Activated CD4-positive, CD25-positive, alpha-beta regulatory T cell treated with anti-CD3 and anti-CD28 coated beads, Interleukin-2, amount 50 U/mL, for 24 hours (primary cell): ENCODE data around the gene APBB2.
"Not testable (repeated sequence)": the region's sequence is repeated elsewhere in the genome, so short reads cannot be mapped to it uniquely, and the experiment has no call there.

Experiments used
- ATAC-seq, 2 donors: fragments of 150-1000 bp; cut with Tn5 transposase; one replicate each; pipeline ENCODE4 v1.10.0; 2021; ENCODE audit warnings: mild to moderate bottlenecking in 1 of 2, moderate library complexity in 1 of 2

Gene APBB2

DNA sequence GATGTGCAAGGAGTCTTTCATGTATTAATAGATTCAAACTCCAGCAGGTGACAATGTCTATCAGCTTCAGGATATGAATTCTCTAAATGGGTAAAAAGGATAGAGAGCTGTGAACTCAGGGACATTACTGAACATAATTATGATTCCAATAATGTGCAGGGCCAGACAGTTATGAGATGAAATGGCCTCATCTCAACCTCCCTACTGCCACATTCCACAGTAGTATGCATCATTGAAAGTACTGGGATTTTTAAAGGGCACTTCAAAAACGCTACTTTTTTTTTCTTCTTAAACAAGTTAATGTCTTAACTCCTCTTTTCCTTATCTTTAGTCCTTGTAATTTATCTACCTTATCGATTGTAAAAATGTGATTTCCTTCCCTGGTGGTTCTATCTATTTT lies 202.0 kb downstream of the APBB2 start:
- ATAC-seq, result no peak

DNA sequence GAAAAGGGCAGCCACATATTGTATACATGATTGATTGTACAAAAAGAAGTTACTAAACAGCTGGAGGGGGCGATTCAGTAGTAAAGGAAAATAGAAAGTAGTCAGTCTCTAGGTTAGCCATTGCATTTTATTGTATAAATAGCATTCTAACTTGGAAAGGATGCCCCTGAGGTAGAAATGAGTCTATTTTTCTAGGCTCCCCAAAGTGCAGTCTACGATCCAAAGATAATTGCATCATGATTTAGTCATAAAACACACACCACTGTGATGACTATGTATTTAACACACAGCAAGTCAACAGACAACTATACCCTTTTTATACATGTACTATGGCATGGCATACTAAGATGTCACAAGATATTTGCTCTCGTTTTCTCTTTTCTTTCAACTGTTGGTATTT lies 204.9 kb downstream of the APBB2 start:
- ATAC-seq, result no peak

DNA sequence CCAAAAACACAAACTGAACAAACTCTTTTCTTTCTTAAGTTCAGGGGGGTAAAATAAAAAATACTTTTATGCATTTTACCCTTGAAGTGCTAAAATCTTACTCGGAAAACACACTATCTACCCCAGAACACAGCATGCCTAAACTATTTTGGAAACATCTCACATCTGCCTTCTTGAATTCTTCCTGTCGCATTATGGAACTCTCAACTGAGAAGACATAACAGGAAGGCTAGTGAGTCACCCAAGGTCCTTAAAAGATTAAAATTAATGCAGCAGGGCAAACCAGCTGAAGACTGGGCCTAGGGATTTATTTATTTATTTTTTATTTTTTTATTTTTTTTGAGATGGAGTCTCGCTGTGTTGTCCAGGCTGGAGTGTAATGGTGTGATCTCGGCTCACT lies 208.2 kb downstream of the APBB2 start:
- no peak for ATAC-seq

DNA sequence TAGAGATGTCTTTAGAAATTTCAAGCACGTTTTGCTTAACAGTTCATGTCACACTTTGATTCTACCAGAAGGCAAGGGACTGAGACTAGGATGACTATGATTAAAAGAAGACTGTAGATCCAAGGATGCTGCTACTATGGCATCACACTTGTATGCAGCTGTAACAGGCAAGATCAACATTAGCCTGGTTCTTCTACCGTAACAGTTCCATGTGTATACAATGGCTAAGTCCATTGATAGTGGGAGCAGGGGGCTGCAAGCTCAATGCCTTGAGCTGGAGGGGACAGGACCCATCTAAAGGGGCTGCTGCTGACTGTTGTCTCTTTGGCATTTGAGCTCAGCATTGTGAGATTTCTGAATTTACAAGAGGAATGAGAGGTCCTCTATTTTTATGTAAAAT lies 212.0 kb downstream of the APBB2 start:
- ATAC-seq, result no peak

DNA sequence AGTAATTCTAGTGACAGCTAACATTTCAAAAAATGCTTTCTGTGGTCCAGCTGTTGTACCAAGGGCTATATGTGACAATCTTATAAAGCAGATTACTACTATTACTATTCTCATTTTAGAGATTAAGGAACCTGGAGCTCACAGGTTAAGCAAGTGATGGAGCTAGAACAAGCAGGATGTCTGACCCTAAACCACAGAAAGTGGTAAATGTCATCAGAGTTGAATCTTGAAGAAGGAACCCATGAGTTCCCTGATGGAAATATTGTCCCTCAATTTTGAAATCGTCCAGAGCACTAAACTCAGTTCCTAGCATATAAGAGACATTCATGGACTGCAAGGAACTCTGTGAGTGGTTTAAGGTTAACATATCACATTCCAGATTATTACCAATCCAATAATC lies 214.0 kb downstream of the APBB2 start:
- ATAC-seq, result no peak

DNA sequence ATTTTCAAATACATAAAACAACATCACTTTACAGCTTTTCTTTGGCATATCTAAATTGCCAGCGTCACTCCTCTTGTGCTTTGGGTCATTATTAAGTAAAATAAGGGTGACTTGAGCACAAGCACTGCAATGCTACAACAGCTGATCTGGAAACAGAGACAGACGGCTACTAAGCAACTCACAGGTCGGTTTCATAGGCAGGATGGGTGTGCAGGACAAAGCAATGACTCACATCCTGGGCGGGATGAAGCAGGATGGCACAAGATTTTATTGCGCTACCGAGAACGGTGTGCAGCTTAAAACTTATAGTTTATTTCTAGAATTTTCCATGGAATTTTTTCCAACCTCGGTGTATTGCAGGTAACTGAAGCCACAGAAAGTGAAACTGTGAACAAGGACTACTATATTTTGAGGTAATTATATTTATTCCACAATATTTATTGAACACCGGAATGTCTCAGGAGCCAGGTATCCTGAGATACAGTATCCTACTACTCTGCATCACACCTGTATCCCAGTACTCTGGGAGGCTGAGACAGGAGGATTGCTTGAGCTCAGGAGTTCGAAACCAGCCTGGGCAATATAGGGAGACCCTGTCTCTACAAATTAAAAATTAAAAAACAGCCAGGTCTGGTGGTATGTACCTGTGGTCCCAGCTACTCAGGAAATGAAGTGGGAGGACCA lies 215.5 kb downstream of the APBB2 start:
- ATAC-seq, result no peak

DNA sequence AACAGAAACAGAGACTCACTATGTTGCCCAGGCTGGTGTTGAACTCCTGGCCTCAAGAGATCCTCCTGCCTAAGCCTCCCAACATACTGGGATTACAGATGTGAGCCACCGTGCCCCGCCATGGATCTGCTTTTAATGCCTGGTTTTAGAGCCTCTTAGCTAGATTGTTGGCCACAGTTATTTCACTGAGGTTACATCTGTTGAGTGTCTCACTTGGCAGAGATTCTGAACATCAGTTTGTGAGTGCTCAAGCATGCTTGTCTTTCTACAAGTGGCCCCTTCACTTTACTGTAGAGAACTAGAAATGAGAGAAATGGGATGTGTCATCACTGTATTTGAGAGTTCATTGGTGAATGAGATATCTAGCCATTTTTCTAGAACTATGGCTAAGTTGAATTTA lies 218.5 kb downstream of the APBB2 start:
- no peak for ATAC-seq

DNA sequence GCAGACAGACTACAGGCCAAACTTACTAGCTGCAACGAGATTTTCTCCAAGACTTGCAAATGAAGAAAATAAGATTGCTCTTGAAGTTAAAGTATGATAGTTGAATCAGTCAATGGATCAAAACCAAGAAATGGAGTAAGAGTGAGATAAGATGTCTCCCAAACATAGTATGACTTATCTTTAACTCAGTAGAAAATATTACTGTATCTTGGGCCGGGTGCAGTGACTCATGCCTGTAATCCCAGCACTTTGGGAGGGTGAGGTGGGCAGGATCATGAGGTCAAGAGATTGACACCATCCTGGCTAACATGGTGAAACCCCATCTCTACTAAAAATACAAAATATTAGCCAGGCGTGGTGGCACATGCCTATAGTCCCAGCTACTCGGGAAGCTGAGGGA lies 220.0 kb downstream of the APBB2 start:
- ATAC-seq, result not testable (repeated sequence)

DNA sequence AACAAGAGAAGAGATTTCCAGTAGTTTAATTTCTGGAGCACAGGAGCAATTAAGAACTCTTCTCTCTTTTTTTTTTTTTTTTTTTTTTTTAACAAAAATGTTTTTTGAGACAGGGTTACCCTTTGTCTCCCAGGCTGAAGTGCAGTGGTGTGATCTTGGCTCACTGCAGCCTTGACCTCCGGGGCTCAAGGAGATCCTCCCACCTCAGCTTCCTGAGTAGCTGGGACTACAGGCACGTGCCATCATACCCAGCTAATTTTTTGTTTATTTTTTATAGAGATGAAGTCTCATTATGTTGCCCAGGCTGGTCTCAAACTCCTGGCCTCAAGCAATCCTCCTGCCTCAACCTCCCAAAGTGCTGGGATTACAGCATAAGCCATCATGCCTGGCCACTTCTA lies 221.0 kb downstream of the APBB2 start:
- not testable (repeated sequence) for ATAC-seq

DNA sequence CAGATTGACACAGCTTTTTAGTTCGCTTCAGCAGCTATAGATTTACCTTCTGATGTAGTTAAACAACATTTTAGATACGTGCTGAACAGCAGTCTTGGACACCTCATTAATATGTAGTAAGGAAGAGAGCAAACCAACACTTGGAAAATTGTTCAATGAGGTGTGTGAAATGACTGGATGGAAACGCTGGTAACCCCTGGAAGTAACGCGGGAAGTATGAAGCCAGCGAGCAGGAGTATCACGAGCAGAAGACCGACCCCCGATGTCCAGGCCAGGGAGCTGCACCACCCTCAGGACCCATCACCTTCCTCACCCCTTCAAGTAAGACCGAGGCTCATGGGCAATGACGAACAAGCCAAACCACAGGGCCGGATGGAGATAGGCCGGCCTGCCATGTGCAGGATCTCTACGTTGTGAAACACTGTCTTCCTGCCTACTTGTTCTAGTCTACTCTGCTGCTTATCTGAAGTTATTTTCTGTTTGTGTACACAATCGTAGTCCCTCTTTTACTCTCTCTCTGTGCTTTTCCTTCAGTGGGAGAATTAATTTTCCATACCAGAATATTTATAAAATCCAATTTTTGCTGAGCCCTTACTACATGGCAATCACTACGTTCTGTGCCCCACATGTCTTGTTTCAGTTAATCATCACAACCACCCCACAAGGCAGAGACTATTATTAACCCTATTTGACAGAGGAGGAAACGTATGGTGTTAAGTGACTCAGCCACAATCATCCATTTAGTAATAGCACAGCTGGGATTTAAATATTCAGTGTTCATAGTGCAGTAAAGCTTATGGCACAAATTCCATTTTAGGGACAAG lies 221.7 kb downstream of the APBB2 start:
- ATAC-seq, result peak; percentile 60 to 62

DNA sequence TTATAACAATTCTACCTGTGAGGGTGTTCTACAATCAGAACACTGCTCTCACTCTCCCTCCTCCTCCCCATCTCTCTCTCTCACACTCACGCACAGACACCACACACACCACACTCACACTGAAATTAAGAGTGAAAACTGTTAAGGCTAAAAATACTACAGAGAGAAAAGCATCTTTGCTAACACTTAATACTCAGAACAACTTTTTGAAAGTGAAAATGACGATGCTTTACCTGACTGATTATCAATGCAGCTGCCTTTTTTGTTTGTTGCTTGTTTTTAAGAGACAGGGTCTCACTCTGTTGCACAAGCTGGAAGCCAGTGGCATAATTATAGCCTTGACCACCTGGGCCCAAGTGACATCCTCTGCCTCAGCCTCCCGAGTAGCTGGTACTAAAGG lies 222.4 kb downstream of the APBB2 start:
- no peak for ATAC-seq

DNA sequence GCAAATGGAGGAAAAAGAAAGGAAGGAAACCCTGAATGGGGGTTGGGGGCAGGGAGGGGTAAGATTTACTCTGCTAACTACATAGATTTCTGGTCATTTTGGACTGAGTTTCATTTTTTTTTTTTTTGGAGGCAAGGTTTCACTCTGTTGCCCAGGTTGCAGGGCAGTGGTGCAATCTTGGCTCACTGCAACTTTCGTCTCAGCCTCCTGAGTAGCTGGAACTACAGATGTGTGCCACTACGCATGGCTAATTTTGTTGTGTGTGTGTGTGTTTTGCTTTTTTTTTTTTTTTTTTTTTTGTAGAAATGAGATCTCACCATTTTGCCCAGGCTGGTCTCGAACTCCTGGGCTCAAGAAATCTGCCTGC lies 223.5 kb downstream of the APBB2 start:
- ATAC-seq, result no peak

DNA sequence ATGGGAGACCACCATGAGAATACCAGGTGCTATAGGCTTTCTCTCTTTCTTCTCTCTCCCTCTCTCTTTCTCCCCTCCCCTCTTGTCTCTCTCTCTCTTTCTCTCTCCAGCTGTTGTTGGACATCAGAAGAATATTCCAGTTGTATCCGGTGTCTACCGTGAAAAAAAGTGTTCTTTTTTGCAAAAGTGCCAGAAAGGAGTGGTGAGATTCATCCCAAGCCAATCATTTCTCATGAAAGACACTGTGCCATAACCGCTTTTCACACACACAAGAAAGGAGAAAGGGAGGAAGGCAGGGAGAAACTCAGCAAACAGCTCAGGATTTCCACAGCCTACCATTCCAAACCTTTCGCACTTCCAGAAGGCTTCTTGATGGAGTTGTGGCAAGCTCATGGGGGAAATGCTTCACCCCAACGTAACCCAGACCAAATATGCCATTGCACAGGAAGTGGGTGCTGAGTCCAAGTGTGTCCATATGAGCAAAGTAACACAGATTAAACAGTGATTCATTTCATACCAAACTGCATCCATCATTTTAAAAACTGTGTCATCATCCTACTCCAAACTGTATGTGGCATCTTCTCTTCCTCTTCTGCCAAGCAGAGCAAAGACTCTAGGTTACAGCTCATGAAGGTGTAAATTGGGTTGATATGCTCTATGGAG lies 224.0 kb downstream of the APBB2 start:
- no peak for ATAC-seq

DNA sequence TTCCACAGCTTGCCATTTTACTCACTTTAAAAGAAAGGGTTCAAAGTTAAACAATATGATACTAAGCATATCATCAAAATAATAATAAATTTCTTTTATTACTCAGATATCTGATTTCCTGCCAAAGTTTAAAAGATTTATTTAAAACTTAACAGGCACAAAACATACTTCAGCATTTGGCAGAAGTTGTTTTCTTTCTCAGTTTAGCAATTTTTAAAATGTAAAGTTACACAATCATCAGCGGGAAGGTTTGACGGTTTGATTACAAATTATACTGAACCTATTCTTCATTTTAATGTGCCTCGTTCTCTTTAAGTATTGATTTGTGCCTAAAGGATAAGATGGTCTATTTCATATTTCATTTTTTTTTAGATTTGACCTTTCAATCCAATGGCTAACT lies 227.2 kb downstream of the APBB2 start:
- ATAC-seq, result no peak

DNA sequence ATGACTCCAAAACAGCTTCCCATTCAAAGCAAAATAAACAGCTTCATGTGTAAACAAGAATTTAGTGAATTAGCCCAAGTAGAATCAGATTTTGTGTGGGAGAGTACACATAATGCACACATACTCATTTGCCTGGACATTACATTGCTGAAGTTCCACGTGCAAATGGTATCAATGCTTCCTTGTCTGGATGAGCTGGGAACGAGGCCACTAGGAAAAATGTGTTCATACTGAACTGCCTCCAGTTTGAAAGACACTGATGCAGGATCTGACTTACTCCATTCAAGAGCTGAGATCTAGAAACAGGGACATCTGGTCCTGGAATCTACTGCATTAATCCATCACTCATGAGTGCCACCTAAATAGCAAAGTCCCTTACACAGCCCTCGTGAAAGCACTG lies 228.0 kb downstream of the APBB2 start:
- no peak for ATAC-seq

DNA sequence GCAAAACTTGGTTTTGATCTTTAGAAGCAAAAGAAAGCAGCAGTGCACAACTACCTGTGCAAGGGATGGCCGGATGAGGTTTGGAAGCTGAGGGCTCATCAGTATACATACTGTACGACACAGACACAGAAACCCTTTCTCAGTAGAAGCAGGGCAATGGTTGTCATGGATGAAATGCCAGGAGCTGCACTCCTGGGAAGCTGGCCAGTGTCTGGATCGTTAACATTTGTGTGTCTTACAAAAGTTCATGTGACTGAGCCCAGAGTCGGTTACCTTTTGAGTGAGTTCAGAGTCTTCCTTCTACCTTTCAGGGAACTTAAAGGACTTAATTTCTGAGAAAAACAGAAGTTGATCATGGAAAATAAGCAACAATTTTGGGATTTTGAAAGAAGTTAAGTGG lies 230.3 kb downstream of the APBB2 start:
- ATAC-seq, result no peak

DNA sequence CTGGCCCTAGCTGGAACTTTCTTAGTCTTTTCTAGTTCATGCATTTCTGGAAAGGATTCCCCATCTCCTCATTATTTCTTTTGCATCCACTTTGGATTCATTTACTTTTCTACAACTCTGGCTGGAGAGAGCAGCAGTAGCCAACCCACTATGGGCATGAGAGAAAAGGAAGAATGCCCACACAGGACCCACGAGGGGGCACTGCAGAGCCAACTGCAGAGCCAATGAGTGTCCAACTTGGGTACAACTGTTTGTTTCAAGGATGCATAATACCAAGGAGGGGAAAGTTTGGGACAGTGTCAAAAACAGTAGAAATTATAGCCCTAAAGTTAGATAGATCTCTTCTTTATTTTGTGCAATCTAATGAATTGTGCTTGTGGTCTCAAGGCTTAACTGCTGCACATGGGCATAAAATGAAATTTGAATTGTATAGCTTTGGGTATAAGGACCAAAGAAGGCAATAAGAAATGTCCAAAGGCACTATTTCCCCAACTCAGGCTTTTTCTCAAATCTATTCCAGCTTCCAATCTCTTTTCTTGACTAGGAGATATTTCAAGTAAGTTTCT lies 233.9 kb downstream of the APBB2 start:
- ATAC-seq, result no peak

DNA sequence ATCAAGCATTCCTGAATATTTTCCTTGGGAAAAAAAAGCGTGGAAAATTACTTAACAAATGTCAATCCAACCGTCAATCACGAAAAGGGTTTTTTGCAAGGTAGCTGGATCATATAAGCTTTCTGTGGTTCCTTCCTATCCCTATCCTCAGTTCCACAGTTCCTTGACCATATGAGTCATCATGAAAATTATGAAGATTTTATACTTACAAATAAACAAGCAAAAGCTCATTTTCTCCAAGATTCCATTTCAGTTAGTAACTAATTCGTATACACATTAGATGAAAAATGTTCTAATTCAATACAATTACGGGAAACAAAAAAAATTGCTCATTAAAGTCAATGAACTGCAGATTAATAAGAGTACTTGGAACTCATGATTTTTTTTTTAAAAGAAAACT lies 235.8 kb downstream of the APBB2 start:
- ATAC-seq, result no peak

DNA sequence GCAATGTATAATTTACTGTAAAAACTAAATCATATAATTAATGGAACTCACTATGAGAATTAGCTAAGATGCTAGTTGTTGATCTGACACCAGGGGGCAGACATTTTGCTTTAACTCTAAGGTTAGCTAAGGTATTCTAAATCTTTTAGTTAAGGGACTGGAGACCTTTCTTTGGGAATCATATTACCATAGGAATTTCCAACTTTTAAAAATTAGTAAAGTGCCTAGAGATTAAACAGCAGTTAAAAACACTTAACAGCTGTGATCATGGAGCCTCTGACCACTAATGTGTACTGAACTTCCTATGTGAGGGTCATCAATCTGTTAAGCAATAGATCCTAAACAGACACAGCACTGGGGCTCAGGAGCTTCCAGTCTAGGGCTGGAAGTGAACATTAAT lies 238.0 kb downstream of the APBB2 start:
- ATAC-seq, result no peak

DNA sequence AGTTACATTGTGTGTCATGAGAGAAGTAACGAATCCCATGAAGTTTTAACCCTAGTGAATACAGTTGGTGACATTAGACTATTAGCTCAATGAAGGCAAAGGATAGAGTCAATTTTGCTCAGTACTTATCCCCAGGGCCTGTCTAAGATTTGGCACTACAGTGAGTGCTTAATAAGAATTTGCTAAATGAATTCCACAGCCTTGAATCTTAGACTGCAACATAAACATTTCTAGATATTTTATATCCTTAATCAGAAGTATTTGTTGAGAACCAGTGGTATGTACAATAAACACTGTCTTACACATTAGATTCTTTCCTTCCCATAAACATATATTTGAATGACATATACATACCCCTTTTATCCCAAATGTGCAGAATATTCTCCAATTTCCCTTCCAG lies 241.6 kb downstream of the APBB2 start:
- ATAC-seq, result no peak

DNA sequence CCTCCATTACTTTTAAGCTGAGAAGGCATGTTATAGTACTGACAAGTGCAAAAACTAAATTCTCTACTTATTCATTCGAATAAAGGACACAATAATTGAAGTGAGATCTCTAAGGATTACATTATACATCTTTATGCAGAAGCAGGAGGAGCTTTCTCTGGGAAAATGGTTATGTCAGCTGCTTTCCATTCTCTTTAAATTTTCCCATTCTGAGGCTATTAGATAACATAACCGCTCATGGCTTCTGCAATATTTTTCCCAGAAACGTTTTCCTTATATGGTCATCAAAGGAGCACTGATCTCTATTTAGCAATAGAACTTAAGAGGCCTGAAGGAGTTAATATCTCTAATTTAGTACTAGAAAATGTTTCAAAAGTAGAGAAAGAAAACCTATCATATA lies 243.0 kb downstream of the APBB2 start:
- no peak for ATAC-seq

DNA sequence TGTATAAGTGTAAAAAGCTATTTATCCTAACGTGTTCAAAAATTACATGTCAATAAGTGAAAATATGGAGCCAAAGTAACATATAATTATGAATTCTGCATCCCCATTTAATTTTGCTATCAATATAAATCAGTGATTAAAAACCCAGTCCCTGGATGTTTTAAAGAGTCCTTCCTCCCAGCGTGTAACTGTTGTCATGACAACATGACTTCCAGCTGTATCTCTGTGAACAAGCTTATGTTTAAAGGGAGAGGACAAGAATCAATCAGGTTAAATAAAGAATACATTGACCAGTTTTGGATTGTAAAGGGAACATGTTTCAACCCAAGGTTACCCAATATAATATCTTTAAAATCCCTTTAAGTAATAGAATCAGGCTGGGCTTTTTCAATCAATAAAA lies 244.8 kb downstream of the APBB2 start:
- no peak for ATAC-seq

DNA sequence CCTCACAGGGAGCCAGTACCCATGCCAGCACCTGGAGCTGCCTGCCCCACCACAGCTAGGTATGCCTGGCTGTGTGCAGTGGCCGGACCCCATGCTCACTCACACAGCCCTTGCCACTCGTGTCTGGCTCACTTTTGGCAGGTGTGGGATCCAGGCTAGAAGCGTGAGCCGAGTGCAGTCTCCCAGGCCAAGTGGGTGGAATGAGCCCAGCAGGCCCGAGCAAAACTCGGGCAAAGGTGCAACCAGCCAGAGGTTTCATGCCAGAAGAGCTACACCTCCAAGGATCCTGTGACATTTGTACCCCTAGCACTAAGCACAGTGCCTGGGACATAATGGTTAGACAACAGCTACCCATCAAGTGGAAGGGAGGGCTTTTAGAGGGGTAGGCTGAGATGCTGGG lies 246.8 kb downstream of the APBB2 start:
- ATAC-seq, result no peak

DNA sequence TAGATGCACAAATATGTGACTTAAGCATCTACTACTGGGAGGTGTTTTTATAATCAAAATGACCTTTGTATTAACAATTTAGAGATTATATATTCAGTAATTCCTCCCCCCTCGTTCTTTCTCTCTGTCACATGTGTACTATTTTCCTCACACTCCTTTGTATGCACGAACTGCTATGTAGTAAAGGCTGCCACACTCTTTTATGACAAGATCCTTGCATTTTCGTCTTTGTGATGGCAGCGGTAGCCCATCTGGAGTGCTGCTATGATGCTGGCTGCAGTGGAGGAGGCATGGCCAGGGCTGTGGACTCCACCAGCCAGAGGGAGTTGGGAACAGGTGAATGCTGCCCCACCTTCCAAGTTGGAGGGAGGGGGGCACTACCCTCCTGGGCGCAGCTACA lies 248.3 kb downstream of the APBB2 start:
- ATAC-seq, result no peak
